Measurements from ENCODE around the gene RBMX. TPM values are rescaled to one million over a fixed set of nuclear protein-coding genes. Genes with fewer than 3 reads are reported as not detected.

The RBMX gene
- 474 TPM for total RNA-seq

DNA sequence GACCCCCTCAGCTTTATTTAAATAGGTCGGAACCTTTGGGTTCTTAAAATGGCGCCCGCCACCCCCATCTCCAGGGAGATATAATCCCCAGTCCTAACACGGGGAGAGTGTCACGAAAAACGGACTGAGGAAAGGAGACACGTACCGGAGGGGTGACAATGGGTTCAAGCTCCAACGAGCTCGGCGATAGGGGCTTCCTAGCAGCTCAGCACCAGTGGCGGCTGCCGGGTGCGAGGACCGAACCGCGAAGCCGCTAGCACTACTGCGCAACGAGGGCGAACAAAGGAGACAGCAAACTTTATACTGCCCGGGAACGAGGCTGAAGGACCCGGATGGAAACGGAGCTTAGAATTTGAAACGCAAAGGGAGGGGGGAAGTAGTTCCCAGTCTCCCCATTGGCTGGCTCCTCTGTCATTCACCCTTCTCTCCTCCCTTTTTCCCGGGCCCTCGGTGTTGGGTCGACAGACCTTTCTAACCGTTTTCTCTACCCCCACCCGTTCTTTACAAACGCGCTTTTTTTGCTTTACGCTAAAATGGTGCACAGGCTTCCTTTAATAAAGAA, at the start of gene RBMX:
Gene RBMX, minus strand, starts transcription at position 274 of the 562 bp plus-strand sequence. CDS start 1,298 bp downstream, outside the sequence.

Small RNAs within 50 kb of the gene (small RNA-seq; reads per million reads assigned to genes)
- not detected for gene SNORD61 (ENCODE audit: low replicate concordance)

Other genes with a start within 250 kb of the RBMX start
- gene CD40LG, start 232.6 kb downstream of the RBMX start, total RNA-seq, result not detected
- 16.3 TPM for gene ARHGEF6, start 99.8 kb downstream of the RBMX start, total RNA-seq
- gene GPR101, start 153.3 kb upstream of the RBMX start, total RNA-seq, result not detected

Measured in parietal lobe (tissue), 2 donors.